Neural progenitor cell (in vitro differentiated cells): Measurements from ENCODE around the gene ZBP1. TPM values are rescaled to one million over a fixed set of nuclear protein-coding genes. Genes with fewer than 3 reads are reported as not detected.

Experiments used
- DNase-seq: peaks from one replicate; pipeline ENCODE4 v3.0.0-alpha.2; 2016; ENCODE audit warnings: low spot score
- H2AFZ ChIP-seq: fragments of 200-600 bp; sonication (generic); replicated peaks from 2 replicates; pipeline ENCODE4 v1.6.1; 2016; ENCODE audit warnings: antibody characterized with exemption
- H3F3A ChIP-seq: fragments of 200-600 bp; sonication (generic); 2 replicates; pipeline ENCODE4 v1.6.1; 2016; ENCODE audit warnings: antibody characterized with exemption, low read depth
- H3K27ac ChIP-seq: fragments of 200-600 bp; sonication (generic); 2 replicates; pipeline ENCODE4 v1.5.1; 2016; ENCODE audit warnings: mild to moderate bottlenecking
- H3K27me3 ChIP-seq: fragments of 200-600 bp; sonication (generic); 2 replicates; pipeline ENCODE4 v1.6.1; 2016; ENCODE audit warnings: mild to moderate bottlenecking, moderate library complexity
- H3K36me3 ChIP-seq: fragments of 200-600 bp; sonication (generic); 2 replicates; pipeline ENCODE4 v1.5.1; 2016
- H3K4me1 ChIP-seq: fragments of 200-600 bp; sonication (generic); 2 replicates; pipeline ENCODE4 v1.6.1; 2016; ENCODE audit warnings: mixed run types
- H3K4me2 ChIP-seq: fragments of 200-600 bp; sonication (generic); 2 replicates; pipeline ENCODE4 v1.6.1; 2016
- H3K4me3 ChIP-seq: fragments of 200-600 bp; sonication (generic); 2 replicates; pipeline ENCODE4 v1.5.1; 2016
- H3K79me2 ChIP-seq: fragments of 200-600 bp; sonication (generic); 2 replicates; pipeline ENCODE4 v1.6.1; 2016; ENCODE audit warnings: low read depth
- H3K9ac ChIP-seq: fragments of 200-600 bp; sonication (generic); 2 replicates; pipeline ENCODE4 v1.6.1; 2016
- H3K9me3 ChIP-seq: fragments of 200-600 bp; sonication (generic); 2 replicates; pipeline ENCODE4 v1.5.1; 2016; ENCODE audit warnings: low read depth
- H4K20me1 ChIP-seq: fragments of 200-600 bp; sonication (generic); 2 replicates; pipeline ENCODE4 v1.6.1; 2016; ENCODE audit warnings: low read depth
- H3K27ac Mint-ChIP-seq: 3 replicates; pipeline ENCODE4 v1.8.0; 2021; ENCODE audit warnings: mixed read lengths
- H3K27me3 Mint-ChIP-seq: 2 replicates; pipeline ENCODE4 v1.8.0; 2022; ENCODE audit warnings: low read depth, mild to moderate bottlenecking, inconsistent platforms, moderate library complexity, mixed read lengths; ENCODE audit not compliant: insufficient read depth
- H3K36me3 Mint-ChIP-seq: 3 replicates; pipeline ENCODE4 v1.8.0; 2021; ENCODE audit warnings: mixed read lengths
- H3K4me1 Mint-ChIP-seq: 3 replicates; pipeline ENCODE4 v1.8.0; 2021; ENCODE audit warnings: mixed read lengths
- H3K4me3 Mint-ChIP-seq: 3 replicates; pipeline ENCODE4 v1.8.0; 2021; ENCODE audit warnings: mild to moderate bottlenecking, moderate library complexity, mixed read lengths
- H3K9me3 Mint-ChIP-seq: 3 replicates; pipeline ENCODE4 v1.8.0; 2020; ENCODE audit warnings: mixed read lengths
- CTCF ChIP-seq: fragments of 200-600 bp; sonication (generic); IDR thresholded peaks from 2 replicates; pipeline ENCODE4 v1.5.1; 2017; ENCODE audit warnings: antibody characterized with exemption, mild to moderate bottlenecking
- EZH2 ChIP-seq: fragments of 200-600 bp; sonication (generic); IDR thresholded peaks from 2 replicates; pipeline ENCODE4 v1.6.1; 2017; ENCODE audit warnings: antibody characterized with exemption, mild to moderate bottlenecking, moderate library complexity
- EZH2phosphoT487 ChIP-seq: fragments of 200-600 bp; sonication (generic); IDR thresholded peaks from 2 replicates; pipeline ENCODE4 v1.6.1; 2017; ENCODE audit warnings: antibody characterized with exemption
- total RNA-seq: library from RNA; depleted of rRNA; stranded (reverse); fragments of >200 nt; gene quantifications from 2 replicates; pipeline ENCODE4 v1.2.3, GENCODE V29; 2015; ENCODE audit warnings: low replicate concordance

Gene ZBP1
- total RNA-seq, 1 donor from 2014 or later = not detected

GRCh38 chr20:57667388-57667787 is 47.2 kb upstream of the ZBP1 start:
- Histone ChIP-seq H3K4me3 (no peak overlapping the region), H3K79me2 (no peaks in the 10 kb centered on the region), H3K9ac (no peak overlapping the region), H4K20me1 (no peaks in the 10 kb centered on the region), H3K4me2 (no peak overlapping the region), H3F3A (no peaks in the 10 kb centered on the region), H3K27ac (no peak overlapping the region), H3K4me1 (peaks cover 10% of the 10 kb centered on the region), H2AFZ (no peak overlapping the region), H3K27me3 (no peaks in the 10 kb centered on the region), H3K9me3 (no peaks in the 10 kb centered on the region), H3K36me3 (no peaks in the 10 kb centered on the region)
- H3K36me3 Mint-ChIP-seq = no peaks in the 10 kb centered on the region
- peaks cover 47% of the 10 kb centered on the region for H3K4me1 Mint-ChIP-seq
- H3K4me3 Mint-ChIP-seq = no peak overlapping the region
- H3K27me3 Mint-ChIP-seq = peaks cover 7% of the 10 kb centered on the region
- H3K27ac Mint-ChIP-seq = no peak overlapping the region
- no peak for DNase-seq
- H3K9me3 Mint-ChIP-seq = no peaks in the 10 kb centered on the region
- TF ChIP-seq CTCF (no peak), EZH2 (no peak), EZH2phosphoT487 (no peak)

- Histone ChIP-seq H3K36me3 (no peaks in the 10 kb centered on the region), H3K27me3 (no peaks in the 10 kb centered on the region), H3K27ac (no peak overlapping the region), H2AFZ (no peak overlapping the region), H3K9ac (no peak overlapping the region), H3F3A (no peaks in the 10 kb centered on the region), H3K4me1 (peaks cover 7% of the 10 kb centered on the region), H3K4me2 (no peak overlapping the region), H3K9me3 (no peaks in the 10 kb centered on the region), H3K4me3 (no peak overlapping the region), H3K79me2 (no peaks in the 10 kb centered on the region), H4K20me1 (no peaks in the 10 kb centered on the region)
- Mint-ChIP-seq H3K36me3 (no peaks in the 10 kb centered on the region), H3K27ac (no peak overlapping the region), H3K4me3 (no peak overlapping the region), H3K9me3 (no peaks in the 10 kb centered on the region), H3K4me1 (peaks cover 44% of the 10 kb centered on the region), H3K27me3 (peaks cover 10% of the 10 kb centered on the region)
- DNase-seq = no peak
- TF ChIP-seq CTCF (no peak), EZH2phosphoT487 (no peak), EZH2 (no peak)
Observed at GRCh38 chr20:57666834-57667157, 46.6 kb upstream of the ZBP1 start.

- TF ChIP-seq EZH2 (no peak), CTCF (no peak), EZH2phosphoT487 (no peak)
- peaks cover 11% of the 10 kb centered on the region for H3K27me3 Mint-ChIP-seq
- no peaks in the 10 kb centered on the region for H3K36me3 Mint-ChIP-seq
- Histone ChIP-seq H3K27me3 (no peaks in the 10 kb centered on the region), H3K36me3 (no peaks in the 10 kb centered on the region), H3K9ac (no peak overlapping the region), H3K9me3 (no peaks in the 10 kb centered on the region), H3K79me2 (no peaks in the 10 kb centered on the region), H3K4me3 (no peak overlapping the region), H3K4me2 (no peak overlapping the region), H3K27ac (no peak overlapping the region), H3K4me1 (peaks cover 7% of the 10 kb centered on the region), H4K20me1 (no peaks in the 10 kb centered on the region), H3F3A (no peaks in the 10 kb centered on the region), H2AFZ (no peak overlapping the region)
- H3K4me3 Mint-ChIP-seq = peak overlapping the region; percentile 18
- H3K4me1 Mint-ChIP-seq = peaks cover 41% of the 10 kb centered on the region
- no peak for DNase-seq
- H3K27ac Mint-ChIP-seq = no peak overlapping the region
- H3K9me3 Mint-ChIP-seq = no peaks in the 10 kb centered on the region
Observed at GRCh38 chr20:57666106-57666833, 46.0 kb upstream of the ZBP1 start.
